ENCODE results near the gene RAB19.

Gene RAB19

DNA sequence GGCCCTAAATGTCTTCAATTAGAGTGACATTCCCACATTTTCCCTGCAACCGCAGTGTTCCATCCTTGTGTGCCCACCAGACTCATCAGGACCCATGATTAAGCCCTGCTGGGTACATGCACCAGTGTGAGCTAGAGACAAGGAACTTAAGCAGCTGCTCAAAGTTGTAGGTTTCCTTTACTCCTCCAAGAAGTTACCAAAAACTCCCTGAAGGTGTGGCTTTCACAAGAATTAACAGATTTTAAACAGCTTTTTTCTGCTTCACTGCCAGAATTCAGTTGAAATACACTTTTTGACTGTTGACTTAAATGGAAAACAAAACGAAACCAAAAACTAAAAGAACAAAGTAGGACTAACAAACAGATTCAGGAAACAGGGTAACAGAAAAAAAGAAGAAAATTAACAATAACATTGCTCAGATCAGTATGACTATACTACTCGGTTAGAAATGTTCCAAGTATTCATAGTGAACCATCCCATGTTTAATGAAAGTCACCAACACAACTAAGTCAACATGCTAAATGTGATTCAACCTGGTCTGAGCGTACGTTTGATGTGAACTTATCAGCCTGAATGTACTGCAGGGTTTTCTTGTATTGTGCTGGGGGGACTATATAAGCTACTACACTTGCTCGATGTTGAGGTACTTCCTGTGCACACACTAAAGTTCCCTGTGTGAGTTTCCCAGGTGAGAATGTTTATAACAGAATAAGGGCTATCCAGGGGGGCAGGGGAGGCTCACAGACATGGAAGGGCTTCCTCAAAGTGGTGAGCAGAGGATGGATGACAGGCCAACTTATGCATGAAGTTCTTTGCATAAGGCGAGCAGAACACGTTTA lies 27.7 kb upstream of the RAB19 start:
- Histone ChIP-seq H3K9ac (ENCODE audit: low read depth, low read length, poor library complexity) (no peak overlapping the region), H2AK5ac (ENCODE audit: low read depth, low read length) (no peak overlapping the region), H2AFZ (ENCODE audit: low read length) (no peak overlapping the region), H3K27me3 (ENCODE audit: control insufficient read depth in 3 of 3, insufficient read depth in 3 of 3, low read depth in 1 of 3, low read length in 3 of 3) (no peaks in the 10 kb centered on the region), H3K4me2 (ENCODE audit: insufficient read depth, low read length, poor library complexity, severe bottlenecking) (no peak overlapping the region), H2BK5ac (ENCODE audit: low read length) (no peak overlapping the region), H3K4me1 (ENCODE audit: control insufficient read depth in 2 of 2, insufficient read depth in 1 of 2, low read depth in 1 of 2, low read length in 2 of 2) (no peaks in the 10 kb centered on the region), H3K18ac (ENCODE audit: low read length) (no peak overlapping the region), H3K27ac (replicated peaks; ENCODE audit: low read length) (no peak overlapping the region), H3K9me3 (replicated peaks in 1 of 2; ENCODE audit: control insufficient read depth in 2 of 2, insufficient read depth in 1 of 2, low read depth in 1 of 2, low read length in 2 of 2) (peaks cover 0 to 2% of the 10 kb centered on the region in 2 donors), H2BK120ac (ENCODE audit: low read depth, low read length) (no peak overlapping the region), H3K79me1 (ENCODE audit: low read depth, low read length) (no peaks in the 10 kb centered on the region), H3K4ac (ENCODE audit: low read length) (no peak overlapping the region), H2BK15ac (ENCODE audit: low read length) (no peak overlapping the region), H3K23ac (ENCODE audit: low read depth, low read length, poor library complexity) (no peak overlapping the region), H4K8ac (ENCODE audit: low read depth, low read length) (no peak overlapping the region), H3K4me3 (ENCODE audit: low read length in 2 of 2) (no peak overlapping the region), H3K14ac (ENCODE audit: low read length) (no peak overlapping the region), H2BK12ac (ENCODE audit: low read length) (no peak overlapping the region), H4K91ac (ENCODE audit: low read depth, low read length, poor library complexity) (no peak overlapping the region), H3K36me3 (replicated peaks in 1 of 2; ENCODE audit: control insufficient read depth in 2 of 2, insufficient read depth in 2 of 2, low read length in 2 of 2) (peaks cover 17 to 55% of the 10 kb centered on the region in 2 donors)
- no peak for DNase-seq (ENCODE audit: low spot score)
- no CpG with 5 or more reads among the region's 8 CpGs for WGBS, 2 donors (ENCODE audit: extremely low coverage in 2 of 2, insufficient read length in 2 of 2, insufficient replicate concordance in 1 of 2)

DNA sequence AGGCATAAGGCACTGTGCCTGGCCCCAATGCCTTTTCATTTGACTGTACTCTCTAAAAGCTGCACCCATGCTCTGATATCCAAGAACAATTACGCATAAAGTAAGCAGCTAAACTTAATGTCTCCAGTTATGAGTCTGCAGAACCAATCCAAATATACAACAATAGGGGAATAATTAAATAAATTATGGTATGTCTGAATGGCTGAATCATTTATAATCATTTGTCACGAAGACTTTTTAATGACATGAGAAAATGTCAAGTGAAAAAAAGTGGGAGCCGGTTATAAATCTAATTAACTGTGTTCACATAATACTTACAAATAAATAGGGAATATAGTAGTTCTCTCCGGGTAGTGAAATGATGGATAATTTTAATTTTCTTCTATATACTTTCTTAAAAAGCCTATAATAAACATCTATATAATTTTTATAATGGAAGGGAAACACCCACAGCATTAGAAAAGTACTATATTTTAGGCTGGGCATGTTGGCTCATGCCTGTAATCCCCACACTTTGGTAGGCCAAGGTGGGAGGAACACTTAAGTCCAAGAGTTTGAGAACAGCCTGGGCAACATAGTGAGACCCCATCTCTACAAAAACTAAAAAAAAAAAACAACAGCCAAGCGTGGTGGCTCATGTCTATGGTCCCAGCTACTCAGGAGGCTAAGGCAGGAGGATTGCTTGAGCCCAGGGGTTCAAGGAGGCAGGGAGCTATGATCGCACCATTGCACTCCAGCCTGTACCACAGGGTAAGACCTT lies 19.7 kb upstream of the RAB19 start:
- H3K9ac ChIP-seq (ENCODE audit: low read depth, low read length, poor library complexity), result no peak overlapping the region

DNA sequence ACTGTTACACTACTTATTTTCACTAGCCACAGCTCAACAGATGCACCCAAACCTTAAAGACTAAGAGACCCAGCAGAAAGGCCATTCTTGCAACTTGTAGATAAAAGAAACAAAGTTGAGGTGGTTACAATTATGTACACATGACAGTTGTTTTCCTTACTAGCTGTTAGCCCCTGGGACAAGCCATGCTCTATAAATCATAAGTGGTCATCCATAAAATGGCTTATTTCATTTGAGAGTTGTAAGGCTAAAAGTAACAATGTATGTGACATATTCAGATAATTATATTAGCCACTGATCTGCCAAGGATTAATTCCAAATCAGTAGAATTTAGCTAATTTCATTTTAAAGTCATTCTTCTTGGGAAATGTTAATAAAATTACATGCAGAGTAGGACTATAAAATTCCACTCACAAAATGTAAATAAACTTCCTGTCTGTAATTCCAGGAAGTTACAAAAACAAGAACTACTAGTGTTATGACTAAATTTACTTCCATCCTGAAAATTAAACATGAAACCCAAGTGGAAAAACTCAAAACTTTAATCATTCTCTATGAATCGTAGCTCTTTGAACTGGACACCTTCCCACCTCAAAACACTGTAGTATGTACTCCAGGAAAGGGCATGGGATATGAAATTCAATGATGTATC lies 18.8 kb upstream of the RAB19 start:
- peaks cover 2% of the 10 kb centered on the region for H3K79me1 ChIP-seq (ENCODE audit: low read depth, low read length)
- no peaks in the 10 kb centered on the region for H3K4me1 ChIP-seq (ENCODE audit: control insufficient read depth in 2 of 2, insufficient read depth in 1 of 2, low read depth in 1 of 2, low read length in 2 of 2)
- H3K4ac ChIP-seq (ENCODE audit: low read length), result no peak overlapping the region
- no peak overlapping the region for H3K4me3 ChIP-seq (ENCODE audit: low read length in 2 of 2)
- peaks cover 9 to 28% of the 10 kb centered on the region in 2 donors for H3K36me3 ChIP-seq (replicated peaks in 1 of 2; ENCODE audit: control insufficient read depth in 2 of 2, insufficient read depth in 2 of 2, low read length in 2 of 2)
- no CpG with 5 or more reads among the region's 1 CpG for WGBS, 2 donors (ENCODE audit: extremely low coverage in 2 of 2, insufficient read length in 2 of 2, insufficient replicate concordance in 1 of 2)
- no peak overlapping the region for H3K14ac ChIP-seq (ENCODE audit: low read length)
- no peak overlapping the region for H2BK5ac ChIP-seq (ENCODE audit: low read length)
- no peak overlapping the region for H2AK5ac ChIP-seq (ENCODE audit: low read depth, low read length)
- no peak overlapping the region for H2BK12ac ChIP-seq (ENCODE audit: low read length)
- no peak overlapping the region for H3K4me2 ChIP-seq (ENCODE audit: insufficient read depth, low read length, poor library complexity, severe bottlenecking)
- no peak overlapping the region for H3K18ac ChIP-seq (ENCODE audit: low read length)
- H2AFZ ChIP-seq (ENCODE audit: low read length), result no peak overlapping the region
- H3K9ac ChIP-seq (ENCODE audit: low read depth, low read length, poor library complexity), result no peak overlapping the region
- H2BK15ac ChIP-seq (ENCODE audit: low read length), result no peak overlapping the region
- H3K23ac ChIP-seq (ENCODE audit: low read depth, low read length, poor library complexity), result no peak overlapping the region
- DNase-seq (ENCODE audit: low spot score), result no peak
- no peaks in the 10 kb centered on the region for H3K27me3 ChIP-seq (ENCODE audit: control insufficient read depth in 3 of 3, insufficient read depth in 3 of 3, low read depth in 1 of 3, low read length in 3 of 3)
- H4K8ac ChIP-seq (ENCODE audit: low read depth, low read length), result no peak overlapping the region
- no peaks in the 10 kb centered on the region for H3K9me3 ChIP-seq (replicated peaks in 1 of 2; ENCODE audit: control insufficient read depth in 2 of 2, insufficient read depth in 1 of 2, low read depth in 1 of 2, low read length in 2 of 2)
- no peak overlapping the region for H4K91ac ChIP-seq (ENCODE audit: low read depth, low read length, poor library complexity)
- H2BK120ac ChIP-seq (ENCODE audit: low read depth, low read length), result no peak overlapping the region
- H3K27ac ChIP-seq (replicated peaks; ENCODE audit: low read length), result no peak overlapping the region

More for the DNA sequence above, 19.7 kb upstream of the RAB19 start:
- no peak overlapping the region for H2AFZ ChIP-seq (ENCODE audit: low read length)
- H2BK15ac ChIP-seq (ENCODE audit: low read length), result no peak overlapping the region
- H3K4me1 ChIP-seq (ENCODE audit: control insufficient read depth in 2 of 2, insufficient read depth in 1 of 2, low read depth in 1 of 2, low read length in 2 of 2), result no peaks in the 10 kb centered on the region
- no peak overlapping the region for H3K4ac ChIP-seq (ENCODE audit: low read length)
- H3K18ac ChIP-seq (ENCODE audit: low read length), result no peak overlapping the region
- no peak overlapping the region for H2AK5ac ChIP-seq (ENCODE audit: low read depth, low read length)
- H3K36me3 ChIP-seq (replicated peaks in 1 of 2; ENCODE audit: control insufficient read depth in 2 of 2, insufficient read depth in 2 of 2, low read length in 2 of 2), result peaks cover 9 to 36% of the 10 kb centered on the region in 2 donors
- no peak overlapping the region for H3K4me3 ChIP-seq (ENCODE audit: low read length in 2 of 2)
- no peak for DNase-seq (ENCODE audit: low spot score)
- no peak overlapping the region for H4K8ac ChIP-seq (ENCODE audit: low read depth, low read length)
- no peaks in the 10 kb centered on the region for H3K27me3 ChIP-seq (ENCODE audit: control insufficient read depth in 3 of 3, insufficient read depth in 3 of 3, low read depth in 1 of 3, low read length in 3 of 3)
- no peak overlapping the region for H3K23ac ChIP-seq (ENCODE audit: low read depth, low read length, poor library complexity)
- no peaks in the 10 kb centered on the region for H3K9me3 ChIP-seq (replicated peaks in 1 of 2; ENCODE audit: control insufficient read depth in 2 of 2, insufficient read depth in 1 of 2, low read depth in 1 of 2, low read length in 2 of 2)
- no peak overlapping the region for H3K14ac ChIP-seq (ENCODE audit: low read length)
- no peak overlapping the region for H2BK120ac ChIP-seq (ENCODE audit: low read depth, low read length)
- H3K27ac ChIP-seq (replicated peaks; ENCODE audit: low read length), result no peak overlapping the region
- peaks cover 2% of the 10 kb centered on the region for H3K79me1 ChIP-seq (ENCODE audit: low read depth, low read length)
- no peak overlapping the region for H4K91ac ChIP-seq (ENCODE audit: low read depth, low read length, poor library complexity)
- no CpG with 5 or more reads among the region's 6 CpGs for WGBS, 2 donors (ENCODE audit: extremely low coverage in 2 of 2, insufficient read length in 2 of 2, insufficient replicate concordance in 1 of 2)
- no peak overlapping the region for H2BK5ac ChIP-seq (ENCODE audit: low read length)
- H2BK12ac ChIP-seq (ENCODE audit: low read length), result no peak overlapping the region
- H3K4me2 ChIP-seq (ENCODE audit: insufficient read depth, low read length, poor library complexity, severe bottlenecking), result no peak overlapping the region

DNA sequence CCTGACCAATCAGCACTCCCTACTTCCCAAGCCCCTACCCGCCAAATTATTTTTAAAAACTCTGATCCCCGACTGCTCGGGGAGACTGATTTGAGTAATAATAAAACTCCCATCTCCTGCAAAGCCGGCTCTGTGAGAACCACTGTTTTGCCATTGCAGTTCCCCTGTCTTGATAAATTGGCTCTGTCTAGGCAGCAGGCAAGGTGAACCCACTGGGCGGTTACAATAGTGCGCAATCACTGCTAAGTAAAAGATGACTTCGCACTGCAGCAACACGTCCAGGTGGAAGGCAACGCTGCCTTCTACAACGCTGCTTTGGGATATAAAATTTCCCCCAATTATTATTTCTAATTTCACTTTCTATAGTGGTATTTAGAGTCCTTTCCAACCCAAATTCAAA lies 14.4 kb upstream of the RAB19 start:
- no peak for DNase-seq (ENCODE audit: low spot score)
- Histone ChIP-seq H3K4me2 (ENCODE audit: insufficient read depth, low read length, poor library complexity, severe bottlenecking) (no peak overlapping the region), H3K4ac (ENCODE audit: low read length) (no peak overlapping the region), H2BK12ac (ENCODE audit: low read length) (no peak overlapping the region), H3K14ac (ENCODE audit: low read length) (no peak overlapping the region), H2BK15ac (ENCODE audit: low read length) (no peak overlapping the region), H2BK5ac (ENCODE audit: low read length) (no peak overlapping the region), H3K4me3 (ENCODE audit: low read length in 2 of 2) (no peak overlapping the region), H3K36me3 (replicated peaks in 1 of 2; ENCODE audit: control insufficient read depth in 2 of 2, insufficient read depth in 2 of 2, low read length in 2 of 2) (peaks cover 0 to 9% of the 10 kb centered on the region in 2 donors), H2AK5ac (ENCODE audit: low read depth, low read length) (no peak overlapping the region), H4K8ac (ENCODE audit: low read depth, low read length) (no peak overlapping the region), H2BK120ac (ENCODE audit: low read depth, low read length) (no peak overlapping the region), H4K91ac (ENCODE audit: low read depth, low read length, poor library complexity) (no peak overlapping the region), H3K9ac (ENCODE audit: low read depth, low read length, poor library complexity) (no peak overlapping the region), H3K18ac (ENCODE audit: low read length) (no peak overlapping the region), H3K27me3 (ENCODE audit: control insufficient read depth in 3 of 3, insufficient read depth in 3 of 3, low read depth in 1 of 3, low read length in 3 of 3) (no peaks in the 10 kb centered on the region), H2AFZ (ENCODE audit: low read length) (no peak overlapping the region), H3K23ac (ENCODE audit: low read depth, low read length, poor library complexity) (no peak overlapping the region), H3K79me1 (ENCODE audit: low read depth, low read length) (peaks cover 7% of the 10 kb centered on the region), H3K27ac (replicated peaks; ENCODE audit: low read length) (no peak overlapping the region), H3K4me1 (ENCODE audit: control insufficient read depth in 2 of 2, insufficient read depth in 1 of 2, low read depth in 1 of 2, low read length in 2 of 2) (no peaks in the 10 kb centered on the region), H3K9me3 (replicated peaks in 1 of 2; ENCODE audit: control insufficient read depth in 2 of 2, insufficient read depth in 1 of 2, low read depth in 1 of 2, low read length in 2 of 2) (peaks cover 0 to 3% of the 10 kb centered on the region in 2 donors)
- WGBS, 2 donors (ENCODE audit: extremely low coverage in 2 of 2, insufficient read length in 2 of 2, insufficient replicate concordance in 1 of 2), result no CpG with 5 or more reads among the region's 10 CpGs
